T-helper 1 cell treated with Interleukin-12 subunit alpha and Interleukin-12 subunit beta and Interleukin-4 antibody, amounts not matched to agents 30 μg/mL and 1 μg/mL, for 36 hours (primary cell): ENCODE measurements around the gene RAB40B.

Source experiments
- H3K27ac Mint-ChIP-seq: one replicate; pipeline ENCODE4 v1.8.0; 2021; ENCODE audit warnings: mild to moderate bottlenecking, mixed read lengths
- H3K27me3 Mint-ChIP-seq: one replicate; pipeline ENCODE4 v1.8.0; 2021; ENCODE audit warnings: low read depth, mixed read lengths
- H3K36me3 Mint-ChIP-seq: one replicate; pipeline ENCODE4 v1.8.0; 2021; ENCODE audit warnings: low read depth, mixed read lengths
- H3K4me1 Mint-ChIP-seq: one replicate; pipeline ENCODE4 v1.8.0; 2021; ENCODE audit warnings: low read depth, mixed read lengths
- H3K4me3 Mint-ChIP-seq: one replicate; pipeline ENCODE4 v1.8.0; 2021; ENCODE audit warnings: mild to moderate bottlenecking, moderate library complexity, mixed read lengths
- H3K9me3 Mint-ChIP-seq: one replicate; pipeline ENCODE4 v1.8.0; 2021; ENCODE audit warnings: mixed read lengths

RAB40B gene

GRCh38 chr17:82668631-82669099, 29.8 kb downstream of the RAB40B start:
- Mint-ChIP-seq H3K36me3 (no peaks in the 10 kb centered on the region), H3K27me3 (no peaks in the 10 kb centered on the region), H3K4me3 (peak overlapping the region; percentile 15), H3K4me1 (peaks cover 5% of the 10 kb centered on the region), H3K9me3 (no peaks in the 10 kb centered on the region), H3K27ac (no peak overlapping the region)

GRCh38 chr17:82668024-82668630, 30.4 kb downstream of the RAB40B start:
- H3K4me1 Mint-ChIP-seq, result peaks cover 5% of the 10 kb centered on the region
- H3K36me3 Mint-ChIP-seq, result no peaks in the 10 kb centered on the region
- H3K9me3 Mint-ChIP-seq, result no peaks in the 10 kb centered on the region
- no peak overlapping the region for H3K4me3 Mint-ChIP-seq
- H3K27ac Mint-ChIP-seq, result no peak overlapping the region
- no peaks in the 10 kb centered on the region for H3K27me3 Mint-ChIP-seq

GRCh38 chr17:82667668-82668000, 30.9 kb downstream of the RAB40B start:
- Mint-ChIP-seq H3K27ac (no peak overlapping the region), H3K4me1 (peaks cover 5% of the 10 kb centered on the region)

GRCh38 chr17:82666931-82667667, 31.4 kb downstream of the RAB40B start:
- Mint-ChIP-seq H3K27ac (no peak overlapping the region), H3K4me3 (no peak overlapping the region), H3K9me3 (no peaks in the 10 kb centered on the region), H3K4me1 (peaks cover 5% of the 10 kb centered on the region), H3K27me3 (no peaks in the 10 kb centered on the region), H3K36me3 (no peaks in the 10 kb centered on the region)

More at GRCh38 chr17:82667668-82668000, 30.9 kb downstream of the RAB40B start:
- Mint-ChIP-seq H3K9me3 (no peaks in the 10 kb centered on the region), H3K36me3 (no peaks in the 10 kb centered on the region), H3K27me3 (no peaks in the 10 kb centered on the region), H3K4me3 (no peak overlapping the region)

GRCh38 chr17:82665891-82666290, 32.6 kb downstream of the RAB40B start:
- Mint-ChIP-seq H3K4me1 (peaks cover 5% of the 10 kb centered on the region), H3K9me3 (no peaks in the 10 kb centered on the region), H3K27me3 (no peaks in the 10 kb centered on the region), H3K27ac (no peak overlapping the region), H3K4me3 (no peak overlapping the region), H3K36me3 (no peaks in the 10 kb centered on the region)

GRCh38 chr17:82665217-82665616, 33.3 kb downstream of the RAB40B start:
- H3K4me3 Mint-ChIP-seq, result no peak overlapping the region
- H3K27ac Mint-ChIP-seq, result no peak overlapping the region
- H3K36me3 Mint-ChIP-seq, result no peaks in the 10 kb centered on the region
- H3K27me3 Mint-ChIP-seq, result no peaks in the 10 kb centered on the region
- no peaks in the 10 kb centered on the region for H3K9me3 Mint-ChIP-seq
- H3K4me1 Mint-ChIP-seq, result peaks cover 5% of the 10 kb centered on the region

- Mint-ChIP-seq H3K27ac (no peak overlapping the region), H3K9me3 (no peaks in the 10 kb centered on the region), H3K27me3 (no peaks in the 10 kb centered on the region), H3K4me3 (no peak overlapping the region), H3K36me3 (no peaks in the 10 kb centered on the region), H3K4me1 (peaks cover 5% of the 10 kb centered on the region)
These were observed 33.8 kb downstream of the RAB40B start for GRCh38 chr17:82664701-82665182.

- H3K4me3 Mint-ChIP-seq, result no peak overlapping the region
- no peaks in the 10 kb centered on the region for H3K36me3 Mint-ChIP-seq
- H3K9me3 Mint-ChIP-seq, result no peaks in the 10 kb centered on the region
- H3K4me1 Mint-ChIP-seq, result peaks cover 5% of the 10 kb centered on the region
- no peaks in the 10 kb centered on the region for H3K27me3 Mint-ChIP-seq
- no peak overlapping the region for H3K27ac Mint-ChIP-seq
These were observed 34.3 kb downstream of the RAB40B start for GRCh38 chr17:82664276-82664575.

- Mint-ChIP-seq H3K36me3 (no peaks in the 10 kb centered on the region), H3K4me3 (no peak overlapping the region), H3K9me3 (no peaks in the 10 kb centered on the region), H3K4me1 (peaks cover 3% of the 10 kb centered on the region), H3K27me3 (no peaks in the 10 kb centered on the region), H3K27ac (no peak overlapping the region)
These were observed 34.9 kb downstream of the RAB40B start for GRCh38 chr17:82663381-82664275.

GRCh38 chr17:82662711-82663261, 35.7 kb downstream of the RAB40B start:
- no peaks in the 10 kb centered on the region for H3K36me3 Mint-ChIP-seq
- no peaks in the 10 kb centered on the region for H3K27me3 Mint-ChIP-seq
- H3K9me3 Mint-ChIP-seq, result no peaks in the 10 kb centered on the region
- no peaks in the 10 kb centered on the region for H3K4me1 Mint-ChIP-seq
- no peak overlapping the region for H3K27ac Mint-ChIP-seq
- no peak overlapping the region for H3K4me3 Mint-ChIP-seq

GRCh38 chr17:82661717-82662683, 36.5 kb downstream of the RAB40B start:
- no peak overlapping the region for H3K4me3 Mint-ChIP-seq
- no peaks in the 10 kb centered on the region for H3K27me3 Mint-ChIP-seq
- no peaks in the 10 kb centered on the region for H3K4me1 Mint-ChIP-seq
- H3K36me3 Mint-ChIP-seq, result no peaks in the 10 kb centered on the region
- no peak overlapping the region for H3K27ac Mint-ChIP-seq
- H3K9me3 Mint-ChIP-seq, result no peaks in the 10 kb centered on the region

- Mint-ChIP-seq H3K27ac (no peak overlapping the region), H3K9me3 (no peaks in the 10 kb centered on the region), H3K27me3 (no peaks in the 10 kb centered on the region), H3K4me3 (no peak overlapping the region), H3K4me1 (no peaks in the 10 kb centered on the region), H3K36me3 (no peaks in the 10 kb centered on the region)
These were observed 38.6 kb downstream of the RAB40B start for GRCh38 chr17:82659886-82660285.

GRCh38 chr17:82658796-82659452, 39.6 kb downstream of the RAB40B start:
- H3K27me3 Mint-ChIP-seq, result no peaks in the 10 kb centered on the region
- H3K4me3 Mint-ChIP-seq, result no peak overlapping the region
- no peak overlapping the region for H3K27ac Mint-ChIP-seq
- no peaks in the 10 kb centered on the region for H3K9me3 Mint-ChIP-seq
- no peaks in the 10 kb centered on the region for H3K36me3 Mint-ChIP-seq
- H3K4me1 Mint-ChIP-seq, result no peaks in the 10 kb centered on the region
